ENCODE measurements around the gene FBP2.

The FBP2 gene

DNA sequence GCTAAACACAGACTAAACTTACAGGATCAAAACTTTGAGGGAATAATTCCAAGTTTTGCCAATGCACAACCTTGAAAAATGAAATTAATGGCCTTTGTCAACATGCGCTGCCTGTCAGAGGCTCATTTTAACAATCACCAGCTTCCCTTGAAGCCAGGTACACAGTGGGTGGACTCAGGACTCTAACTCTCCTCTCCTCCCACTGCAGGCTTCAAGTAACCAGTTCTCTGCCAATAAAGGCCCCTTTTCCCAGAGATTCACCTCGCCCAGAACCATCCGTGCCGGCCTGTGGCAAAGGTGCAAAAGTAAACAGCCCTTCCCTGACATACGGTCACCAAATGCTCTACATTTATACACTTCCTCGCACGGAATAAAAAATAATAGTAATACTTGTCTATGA lies 18.4 kb upstream of the FBP2 start:
- in situ Hi-C loops (cut with HindIII; ENCODE audit: low pct_ligation_motif_present, low sequenced_read_pairs): no loop called here
- no peak for DNase-seq
- H3K4me3 ChIP-seq (ENCODE audit: low read depth, low read length): no peak overlapping the region
- TF ChIP-seq CTCF (IDR thresholded peaks at IDR 0.05; ENCODE audit: low read depth, low read length, missing control alignments): no peak
- no peak overlapping the region for H3K27ac ChIP-seq
- no peaks in the 10 kb centered on the region for H3K27me3 ChIP-seq (replicated peaks)
- H3K36me3 ChIP-seq (replicated peaks): no peaks in the 10 kb centered on the region

- Histone ChIP-seq H3K27ac (no peak overlapping the region), H3K4me3 (ENCODE audit: low read depth, low read length) (no peak overlapping the region), H3K36me3 (replicated peaks) (no peaks in the 10 kb centered on the region), H3K27me3 (replicated peaks) (no peaks in the 10 kb centered on the region)
- in situ Hi-C loops (cut with HindIII; ENCODE audit: low pct_ligation_motif_present, low sequenced_read_pairs): no loop called here
- DNase-seq: no peak
- no peak for TF ChIP-seq CTCF (IDR thresholded peaks at IDR 0.05; ENCODE audit: low read depth, low read length, missing control alignments)
Measured at GRCh38 chr9:94611638-94612068, 18.0 kb upstream of the FBP2 start.

- no peak overlapping the region for H3K27ac ChIP-seq
- no peaks in the 10 kb centered on the region for H3K36me3 ChIP-seq (replicated peaks)
- in situ Hi-C loops (cut with HindIII; ENCODE audit: low pct_ligation_motif_present, low sequenced_read_pairs): no loop called here
- H3K27me3 ChIP-seq (replicated peaks): peaks cover 4% of the 10 kb centered on the region
- no peak overlapping the region for H3K4me3 ChIP-seq (ENCODE audit: low read depth, low read length)
- TF ChIP-seq CTCF (IDR thresholded peaks at IDR 0.05; ENCODE audit: low read depth, low read length, missing control alignments): no peak
- DNase-seq: no peak
Measured at GRCh38 chr9:94610181-94610606, 16.6 kb upstream of the FBP2 start.

GRCh38 chr9:94607423-94607691 lies 13.7 kb upstream of the FBP2 start:
- in situ Hi-C loops (cut with HindIII; ENCODE audit: low pct_ligation_motif_present, low sequenced_read_pairs): no loop called here

GRCh38 chr9:94606646-94607422 lies 13.2 kb upstream of the FBP2 start:
- TF ChIP-seq CTCF (IDR thresholded peaks at IDR 0.05; ENCODE audit: low read depth, low read length, missing control alignments): no peak
- H3K27me3 ChIP-seq (replicated peaks): peaks cover 4% of the 10 kb centered on the region
- in situ Hi-C loops (cut with HindIII; ENCODE audit: low pct_ligation_motif_present, low sequenced_read_pairs): no loop called here
- DNase-seq: no peak
- H3K27ac ChIP-seq: no peak overlapping the region
- H3K4me3 ChIP-seq (ENCODE audit: low read depth, low read length): no peak overlapping the region
- H3K36me3 ChIP-seq (replicated peaks): no peaks in the 10 kb centered on the region

More at GRCh38 chr9:94607423-94607691, 13.7 kb upstream of the FBP2 start:
- DNase-seq: no peak
- Histone ChIP-seq H3K27me3 (replicated peaks) (peaks cover 4% of the 10 kb centered on the region), H3K27ac (no peak overlapping the region), H3K36me3 (replicated peaks) (no peaks in the 10 kb centered on the region), H3K4me3 (ENCODE audit: low read depth, low read length) (no peak overlapping the region)
- TF ChIP-seq CTCF (IDR thresholded peaks at IDR 0.05; ENCODE audit: low read depth, low read length, missing control alignments): no peak
